Stimulated activated CD4-positive, alpha-beta T cell treated with anti-CD3 and anti-CD28 coated beads, TNF-alpha, amount 100 ng/mL, for 24 hours (primary cell): ENCODE measurements around the gene TTC7B.
A peak's percentile ranks its signal among the peaks of the same experiment; 100 is the strongest.

ENCODE experiments used
- DNase-seq, 3 experiments: peaks; one replicate each; pipeline ENCODE4 v3.0.0-alpha.2; 2020; ENCODE audit warnings: low read depth in 3 of 3

TTC7B gene

DNA sequence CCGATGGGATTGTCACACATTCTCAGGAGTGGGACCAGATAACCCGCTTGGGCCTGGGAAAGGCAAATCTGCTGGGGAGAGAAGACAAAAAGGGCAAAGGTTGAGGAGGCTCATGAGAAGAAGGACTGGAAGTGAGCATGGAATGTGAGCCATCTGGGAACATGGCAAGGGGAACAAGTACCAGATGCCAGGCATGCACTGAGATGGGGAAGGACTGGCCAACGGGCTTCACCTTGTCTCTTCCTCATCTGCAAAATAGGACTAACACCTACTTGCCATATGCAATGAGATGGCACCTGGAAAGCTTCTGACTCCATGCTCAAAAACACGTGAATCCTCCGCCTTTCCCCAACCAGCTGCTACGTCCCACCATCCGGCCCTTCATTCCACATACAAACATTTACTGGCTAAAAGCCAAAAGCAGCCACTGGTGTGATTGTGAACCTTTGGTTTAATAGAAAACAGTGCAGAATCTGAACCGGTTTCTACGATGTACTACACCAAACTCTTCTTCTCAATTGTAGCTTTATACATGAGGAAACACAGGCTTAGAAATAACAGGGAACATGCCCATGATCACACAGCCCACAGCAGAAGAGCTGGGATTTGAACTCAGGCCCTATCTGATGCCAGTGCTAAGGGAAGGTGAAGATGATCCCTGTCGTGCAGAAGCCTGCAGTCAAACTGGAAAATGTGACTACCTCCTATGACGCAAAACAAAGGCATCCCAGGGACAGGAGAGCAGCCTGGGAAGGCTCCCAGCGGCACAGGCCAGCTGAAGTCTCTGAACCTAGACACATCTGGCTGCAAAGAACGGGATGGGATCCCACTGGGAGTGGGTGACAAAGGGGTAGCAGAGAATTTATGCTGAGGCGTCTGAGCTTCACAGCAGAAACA, 112.1 kb downstream of the TTC7B start:
- DNase-seq, result no peak

DNA sequence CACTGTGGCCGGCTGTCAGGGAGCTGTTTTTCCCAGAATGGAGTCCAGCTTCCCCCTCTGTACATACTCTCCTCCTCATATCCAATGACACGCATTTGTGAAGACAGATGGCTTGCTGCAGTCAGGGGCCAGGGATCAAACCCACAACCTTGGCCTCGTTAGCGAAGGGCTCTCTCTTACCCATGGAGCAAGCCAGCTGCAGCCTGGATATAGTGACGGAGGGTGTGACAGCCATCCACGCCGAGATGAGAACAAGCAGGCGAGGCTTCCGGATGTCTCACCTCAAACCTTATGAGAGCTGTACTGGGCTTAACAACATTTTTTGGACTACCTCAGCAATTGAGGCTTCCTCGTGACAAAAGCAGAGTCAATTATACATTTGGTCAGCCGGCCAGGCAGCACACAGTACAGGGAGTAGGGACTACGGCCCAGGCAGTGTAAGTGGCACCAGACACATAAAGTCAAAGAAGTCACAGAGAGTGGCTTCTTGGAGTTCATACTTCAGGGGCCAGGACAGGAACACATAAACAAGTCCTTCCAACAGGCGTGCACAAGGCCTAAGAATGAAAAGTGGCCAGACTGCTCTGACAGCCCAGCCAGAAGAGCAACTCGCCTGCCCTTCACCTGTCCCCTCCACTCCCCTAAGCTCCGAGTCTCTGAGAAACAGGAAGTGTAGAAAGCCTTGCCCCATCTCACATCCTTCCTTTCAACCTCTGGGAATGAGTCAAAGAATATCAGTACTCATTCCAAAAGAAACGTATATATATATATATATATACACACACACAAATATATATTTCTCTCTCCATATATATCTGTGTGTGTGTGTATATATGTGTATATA, 115.1 kb downstream of the TTC7B start:
- DNase-seq, result no peak

GRCh38 chr14:90699016-90699415, 117.2 kb downstream of the TTC7B start:
- no peak for DNase-seq

DNA sequence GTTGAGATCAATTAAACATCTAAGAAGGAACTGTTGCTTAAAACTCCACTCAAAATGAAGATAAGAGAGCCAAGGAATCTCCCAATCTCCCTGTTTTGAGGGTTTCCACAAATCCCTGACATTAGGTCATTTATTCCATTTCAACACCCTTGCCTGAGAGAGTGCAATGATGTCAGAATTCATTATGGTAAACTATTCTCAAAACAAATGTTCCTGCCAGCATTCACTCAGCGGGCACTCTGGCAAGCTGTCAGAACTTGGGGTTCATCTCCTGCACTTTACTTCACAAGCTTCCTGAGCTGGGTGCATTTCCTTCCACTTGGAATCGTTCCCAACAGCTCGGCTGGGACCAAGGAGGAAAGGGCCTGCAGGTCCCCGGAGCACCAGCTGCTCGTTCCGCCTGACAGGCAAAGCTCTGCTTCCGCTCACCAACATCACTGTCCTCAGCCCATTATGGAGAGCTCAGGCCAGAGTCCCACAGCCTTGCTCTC, 117.8 kb downstream of the TTC7B start:
- DNase-seq, result no peak

- peak; percentile 51 to 69 (median 66) for DNase-seq
Measured at GRCh38 chr14:90697577-90698206, 118.5 kb downstream of the TTC7B start.

- no peak for DNase-seq
Measured at GRCh38 chr14:90697132-90697531, 119.1 kb downstream of the TTC7B start.

- DNase-seq, result no peak
Measured at GRCh38 chr14:90696720-90697119, 119.5 kb downstream of the TTC7B start.

GRCh38 chr14:90695997-90696660, 120.1 kb downstream of the TTC7B start:
- no peak for DNase-seq

- DNase-seq, result no peak
Measured at GRCh38 chr14:90693413-90693812, 122.8 kb downstream of the TTC7B start.

DNA sequence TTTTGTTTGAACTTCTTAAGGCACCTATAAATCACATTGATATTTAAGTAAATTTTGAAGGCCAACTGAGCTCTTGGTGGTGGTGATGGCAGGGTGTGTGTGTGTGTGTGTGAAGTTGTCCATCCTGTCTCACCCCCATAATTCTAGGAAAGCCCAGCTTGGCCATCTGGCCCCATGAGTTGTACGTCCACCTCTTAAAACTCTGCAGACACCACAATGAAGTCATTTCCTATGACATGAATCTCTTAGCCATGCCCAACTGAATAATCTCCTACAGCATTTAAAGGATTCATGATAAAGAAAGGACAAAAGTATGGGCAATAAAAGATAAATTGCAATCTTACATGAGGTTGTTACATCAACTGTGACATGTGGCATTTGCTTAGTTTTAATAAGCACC, 123.4 kb downstream of the TTC7B start:
- no peak for DNase-seq

DNA sequence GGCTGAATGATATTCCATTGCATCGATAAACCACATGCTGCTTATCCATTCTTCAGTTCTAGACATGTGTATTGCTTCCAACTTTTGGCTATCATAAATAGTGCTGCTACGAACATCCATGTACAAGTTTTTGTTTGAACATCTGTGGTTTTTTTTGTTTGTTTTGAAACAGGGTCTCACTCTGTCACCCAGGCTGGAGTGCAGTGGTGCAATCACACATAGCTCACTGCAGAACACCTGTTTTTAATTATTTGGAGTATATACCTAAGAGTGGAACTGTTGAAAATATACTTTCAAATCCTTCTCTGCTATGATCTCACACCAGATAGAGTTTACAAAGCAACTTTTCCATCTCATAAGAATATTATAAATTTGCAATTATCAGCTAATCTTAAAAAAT, 124.2 kb downstream of the TTC7B start:
- DNase-seq, result no peak

DNA sequence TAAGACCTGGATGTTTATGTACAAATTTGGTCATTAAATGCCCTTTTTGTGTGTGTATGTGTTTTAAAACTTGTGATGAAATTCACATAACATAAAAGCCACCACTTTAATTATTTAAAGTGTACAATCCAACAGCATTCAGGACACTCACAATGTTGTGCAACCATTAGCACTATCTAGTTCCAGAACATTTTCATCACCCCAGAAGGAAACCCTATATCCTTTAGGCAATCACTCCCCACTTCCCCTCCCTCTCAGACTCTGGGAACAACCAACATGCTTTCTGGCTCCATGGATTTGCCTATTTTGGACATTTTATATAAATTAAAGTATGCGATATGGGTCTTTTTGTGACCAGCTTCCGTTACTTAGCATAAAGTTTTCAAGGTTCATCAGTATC, 124.6 kb downstream of the TTC7B start:
- DNase-seq, result no peak

DNA sequence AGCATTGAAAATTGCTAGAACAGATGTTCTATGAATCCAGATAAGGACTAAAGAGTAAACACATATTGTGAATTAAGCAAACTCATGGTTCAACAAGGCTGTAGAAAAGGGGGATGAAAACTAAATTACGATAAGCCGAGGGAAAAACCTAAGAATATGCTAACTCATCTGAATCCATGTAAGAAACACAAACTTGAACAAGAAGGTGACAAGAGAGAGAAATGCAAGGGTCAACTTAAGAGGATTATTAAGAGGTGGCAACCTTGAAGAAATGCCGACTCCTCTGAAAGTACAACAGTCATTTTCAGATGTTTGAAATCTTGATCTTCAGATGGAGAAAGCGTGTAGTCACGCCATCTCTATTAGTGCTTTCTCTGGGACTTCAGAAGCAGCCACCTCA, 128.6 kb downstream of the TTC7B start:
- DNase-seq, result no peak

DNA sequence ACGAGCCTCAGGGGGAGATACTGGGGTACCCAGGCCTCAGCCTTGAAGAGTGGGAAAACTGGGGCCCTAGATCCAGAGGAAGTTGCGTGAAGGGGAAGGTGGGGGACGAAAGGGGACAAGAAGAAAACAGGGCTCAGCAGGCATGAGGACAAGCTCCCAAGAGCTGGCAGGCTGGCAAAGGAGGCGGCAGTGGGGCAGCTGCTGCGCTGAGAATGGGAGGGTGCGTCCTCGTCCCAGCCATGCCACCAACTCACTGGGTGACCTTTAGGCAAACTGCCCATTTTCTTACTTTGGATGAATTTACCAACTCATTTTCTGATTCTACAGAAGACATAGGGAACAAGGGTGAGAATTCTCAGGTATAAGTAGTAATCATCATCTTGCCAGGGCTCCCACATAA, 133.6 kb downstream of the TTC7B start:
- DNase-seq, result no peak

DNA sequence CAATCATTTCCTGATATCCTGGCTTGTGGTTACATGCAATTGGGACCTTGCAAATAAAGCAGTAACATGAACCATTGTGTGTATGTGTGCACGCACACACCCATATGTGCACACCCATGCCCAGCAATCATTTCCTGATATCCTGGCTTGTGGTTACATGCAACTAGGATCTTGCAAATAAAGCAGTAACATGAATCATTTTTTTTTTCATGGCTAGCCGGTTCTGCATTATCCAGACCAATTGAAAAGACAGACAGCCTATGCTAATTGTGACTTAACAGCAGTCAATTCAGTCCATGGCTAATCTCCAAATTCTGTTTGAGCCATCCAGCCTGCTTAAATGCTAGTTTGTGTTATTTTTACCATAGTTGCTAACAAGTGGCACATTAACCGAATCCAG, 134.3 kb downstream of the TTC7B start:
- DNase-seq, result no peak

DNA sequence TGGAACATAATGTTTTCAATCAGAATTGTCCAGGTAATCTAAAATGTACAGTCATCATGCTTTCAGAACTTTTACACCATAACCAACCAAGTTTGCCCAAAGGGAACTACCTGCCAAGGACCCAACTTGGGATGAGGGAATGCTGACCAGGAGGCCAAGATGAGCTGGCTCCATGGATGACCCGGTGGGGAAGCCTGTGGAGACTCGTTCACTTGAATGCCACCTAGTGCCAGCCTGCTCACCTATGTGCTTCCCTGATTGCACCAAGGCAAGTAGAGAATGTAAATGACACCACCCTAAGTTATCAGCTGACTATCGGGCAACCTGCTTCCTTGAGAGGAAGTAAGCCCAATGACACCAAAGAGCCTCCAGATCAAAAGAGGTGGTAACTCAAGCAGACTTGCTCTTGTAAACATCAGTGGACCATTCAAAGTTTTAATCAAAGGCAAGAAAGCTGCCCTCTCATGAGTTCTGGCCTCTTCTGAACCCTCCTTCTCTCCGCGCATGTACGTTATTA, 137.3 kb downstream of the TTC7B start:
- no peak for DNase-seq

DNA sequence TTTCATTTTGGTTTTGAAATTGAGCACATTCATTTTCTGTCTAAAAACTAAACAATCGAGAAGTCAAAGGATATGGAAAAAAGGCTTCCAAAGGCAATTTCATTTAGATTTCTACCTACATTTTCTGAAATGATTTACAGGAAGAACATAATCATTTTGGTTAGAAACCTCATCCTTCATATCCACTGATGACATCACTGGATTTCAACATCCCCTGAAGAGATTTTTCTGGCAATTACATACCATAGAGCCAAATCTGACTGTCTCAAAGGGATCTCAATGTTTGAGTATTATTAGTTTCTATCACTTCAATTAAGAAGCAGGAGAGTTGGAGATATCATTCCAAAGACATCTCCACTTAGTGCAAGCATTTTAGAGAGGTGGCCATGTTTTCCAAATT, 137.8 kb downstream of the TTC7B start:
- DNase-seq, result no peak

DNA sequence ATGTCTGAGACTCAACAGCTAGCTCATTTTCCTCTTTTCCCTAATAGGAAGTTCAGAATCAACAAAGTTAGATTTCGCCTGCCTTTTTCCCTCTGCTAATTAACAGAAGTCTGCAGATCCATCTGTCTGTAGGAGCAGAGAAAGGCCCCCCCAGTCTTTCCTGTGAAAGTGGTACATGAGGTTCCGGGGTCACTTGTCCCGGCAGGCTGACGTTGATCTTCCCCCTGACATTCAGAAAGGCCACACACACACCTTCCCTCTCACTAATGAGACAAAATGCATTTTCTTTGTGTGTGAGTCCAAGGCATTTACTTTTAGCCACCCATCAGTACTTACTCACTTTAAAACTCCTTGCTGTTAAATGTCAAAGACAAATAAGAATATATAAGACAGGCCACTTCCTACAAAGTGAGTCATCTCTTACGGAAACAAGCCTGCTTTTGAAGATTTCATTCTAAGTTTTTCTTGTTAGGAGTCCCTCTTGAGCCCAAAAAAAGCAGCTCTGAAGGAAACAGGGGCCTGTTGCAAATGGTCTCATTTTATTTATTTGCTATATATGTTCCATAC, 138.7 kb downstream of the TTC7B start:
- peak in 1 of 3 experiments; percentile 19 for DNase-seq

DNA sequence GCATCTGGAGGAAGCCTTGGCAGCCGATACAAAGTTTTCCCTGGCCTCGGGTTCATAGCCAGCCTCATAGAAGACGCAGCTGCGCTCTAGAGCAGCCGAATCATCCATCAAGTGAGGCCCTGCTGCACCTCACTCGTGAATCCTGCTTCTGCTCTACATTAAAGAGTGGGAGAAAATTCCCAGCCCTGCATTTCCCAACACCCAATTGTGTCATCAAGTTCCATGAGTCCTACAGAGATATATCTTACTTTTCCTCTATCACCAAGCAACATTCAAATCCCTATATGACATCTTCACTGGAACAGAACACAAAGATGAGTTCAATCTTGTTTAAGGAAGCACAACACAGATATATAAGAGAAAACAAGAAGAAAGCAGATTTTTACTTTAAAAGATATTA, 139.3 kb downstream of the TTC7B start:
- DNase-seq, result no peak

DNA sequence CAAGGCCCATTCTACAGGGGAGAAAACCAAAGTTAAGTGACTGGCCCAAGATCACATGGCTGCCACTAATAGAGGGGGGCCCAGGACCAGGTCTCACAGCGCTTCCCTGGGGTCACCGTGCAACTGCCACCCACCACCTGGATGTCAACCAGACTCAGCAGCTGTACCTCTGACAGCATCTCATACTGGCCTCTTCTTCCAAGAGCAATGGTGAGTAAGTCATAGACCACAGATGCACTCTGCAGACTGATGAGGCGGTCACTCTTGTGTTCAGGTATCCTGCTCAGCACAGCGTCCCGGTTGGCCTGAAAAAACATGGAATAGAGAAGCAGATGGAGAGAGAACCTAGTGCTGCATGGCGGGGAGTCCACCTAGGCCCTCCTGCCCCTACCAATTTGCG, 139.9 kb downstream of the TTC7B start:
- DNase-seq, result no peak

- DNase-seq, result no peak
Measured at GRCh38 chr14:90675399-90675798, 140.8 kb downstream of the TTC7B start.
